KG1 (cell line): ENCODE results near the gene DUSP15.

Source experiments
- DNase-seq: peaks from one replicate; lab custom pipeline; 2025; lab: John Stamatoyannopoulos, UW

The DUSP15 gene

GRCh38 chr20:31860390-31861134, 9.8 kb downstream of the DUSP15 start:
- no peak for DNase-seq

GRCh38 chr20:31859998-31860380, 10.3 kb downstream of the DUSP15 start:
- DNase-seq: no peak

GRCh38 chr20:31859266-31859997, 10.9 kb downstream of the DUSP15 start:
- DNase-seq: no peak

GRCh38 chr20:31858760-31859083, 11.6 kb downstream of the DUSP15 start:
- DNase-seq: no peak

- no peak for DNase-seq
These were observed 12.2 kb downstream of the DUSP15 start for GRCh38 chr20:31857861-31858759.

- DNase-seq: no peak
These were observed 13.8 kb downstream of the DUSP15 start for GRCh38 chr20:31856516-31856915.

GRCh38 chr20:31853481-31853880, 16.8 kb downstream of the DUSP15 start:
- DNase-seq: no peak

GRCh38 chr20:31851240-31851955, 18.9 kb downstream of the DUSP15 start:
- no peak for DNase-seq

- DNase-seq: no peak
These were observed 20.9 kb downstream of the DUSP15 start for GRCh38 chr20:31849306-31849930.

- no peak for DNase-seq
These were observed 22.0 kb downstream of the DUSP15 start for GRCh38 chr20:31848088-31848999.

- DNase-seq: no peak
These were observed 23.6 kb downstream of the DUSP15 start for GRCh38 chr20:31846793-31847138.

- no peak for DNase-seq
These were observed 24.9 kb downstream of the DUSP15 start, which contains the start of gene FOXS1 for GRCh38 chr20:31845300-31845863. Gene FOXS1 (minus strand): TSS chr20:31845604. CDS start chr20:31845542, 62 bp downstream.

- DNase-seq: no peak
These were observed 25.5 kb downstream of the DUSP15 start for GRCh38 chr20:31844737-31845299.

- no peak for DNase-seq
These were observed 26.4 kb downstream of the DUSP15 start for GRCh38 chr20:31843881-31844280.

GRCh38 chr20:31843288-31843687, 27.0 kb downstream of the DUSP15 start:
- no peak for DNase-seq

- no peak for DNase-seq
These were observed 27.7 kb downstream of the DUSP15 start for GRCh38 chr20:31842471-31843157.

- no peak for DNase-seq
These were observed 28.4 kb downstream of the DUSP15 start for GRCh38 chr20:31841928-31842327.

GRCh38 chr20:31840906-31841816, 29.2 kb downstream of the DUSP15 start:
- DNase-seq: no peak
